ENCODE data around the gene CCS. TPM values are rescaled to one million over a fixed set of nuclear protein-coding genes. Genes with fewer than 3 reads are reported as not detected.
"Not testable (repeated sequence)": the region's sequence is repeated elsewhere in the genome, so short reads cannot be mapped to it uniquely, and the experiment has no call there.

CCS gene
- total and polyA plus RNA-seq, 2 of the 4 experiments (the other 2 are of a cell fraction): 20.1 to 53.0 TPM

- TF ChIP-seq, protein P1, sequence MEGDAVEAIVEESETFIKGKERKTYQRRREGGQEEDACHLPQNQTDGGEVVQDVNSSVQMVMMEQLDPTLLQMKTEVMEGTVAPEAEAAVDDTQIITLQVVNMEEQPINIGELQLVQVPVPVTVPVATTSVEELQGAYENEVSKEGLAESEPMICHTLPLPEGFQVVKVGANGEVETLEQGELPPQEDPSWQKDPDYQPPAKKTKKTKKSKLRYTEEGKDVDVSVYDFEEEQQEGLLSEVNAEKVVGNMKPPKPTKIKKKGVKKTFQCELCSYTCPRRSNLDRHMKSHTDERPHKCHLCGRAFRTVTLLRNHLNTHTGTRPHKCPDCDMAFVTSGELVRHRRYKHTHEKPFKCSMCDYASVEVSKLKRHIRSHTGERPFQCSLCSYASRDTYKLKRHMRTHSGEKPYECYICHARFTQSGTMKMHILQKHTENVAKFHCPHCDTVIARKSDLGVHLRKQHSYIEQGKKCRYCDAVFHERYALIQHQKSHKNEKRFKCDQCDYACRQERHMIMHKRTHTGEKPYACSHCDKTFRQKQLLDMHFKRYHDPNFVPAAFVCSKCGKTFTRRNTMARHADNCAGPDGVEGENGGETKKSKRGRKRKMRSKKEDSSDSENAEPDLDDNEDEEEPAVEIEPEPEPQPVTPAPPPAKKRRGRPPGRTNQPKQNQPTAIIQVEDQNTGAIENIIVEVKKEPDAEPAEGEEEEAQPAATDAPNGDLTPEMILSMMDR (conservative IDR thresholded peaks at IDR 0.05; ENCODE audit: low read depth, low read length): peak; percentile 72
- TF ChIP-seq RFX5 (IDR thresholded peaks at IDR 0.05; ENCODE audit: low read depth, low read length) (no peak), RAD21 (IDR thresholded peaks at IDR 0.05; ENCODE audit: low read length) (peak; percentile 62)
Measured at GRCh38 chr11:66543263-66544107, 49.5 kb upstream of the CCS start (continued).

- Histone ChIP-seq H3K4me2 (ENCODE audit: low read depth, low read length) (peak overlapping the region; percentile 86), H3K79me1 (ENCODE audit: low read depth in 1 of 2, low read length in 2 of 2) (peaks cover 3 to 19% of the 10 kb centered on the region in 2 experiments; a peak in 2 of 4 replicates), H3K9ac (ENCODE audit: low read depth, low read length) (0 out of 2 replicates have a peak overlapping the region, but pooled peaks have one; percentile 35), H3K27me3 (ENCODE audit: control insufficient read depth, insufficient read depth, low read length) (peaks cover 20% of the 10 kb centered on the region; the same call in 1 of the 2 replicates), H3K4me3 (ENCODE audit: insufficient read depth, low read depth, low read length) (peak overlapping the region; percentile 75), H3K36me3 (ENCODE audit: control insufficient read depth, insufficient read depth, low read length) (peaks cover 14% of the 10 kb centered on the region; the same call in 1 of the 2 replicates), H4K8ac (ENCODE audit: low read depth in 2 of 2, low read length in 2 of 2) (peak overlapping the region; percentile 51 to 69; a peak in 2 of 4 replicates)
- H2AFZ ChIP-seq (replicated peaks; ENCODE audit: low read length, poor library complexity); H4K5ac ChIP-seq (ENCODE audit: low read depth, low read length); H3K4me1 ChIP-seq (ENCODE audit: control insufficient read depth, insufficient read depth, low read length); H3K9me3 ChIP-seq (ENCODE audit: control insufficient read depth, insufficient read depth, low read length); in situ Hi-C loops (cut with MboI; ENCODE audit: low sequenced_read_pairs); H4K20me1 ChIP-seq (ENCODE audit: insufficient read depth, low read length); H3K4ac ChIP-seq (ENCODE audit: low read depth, low read length); intact Hi-C loops (cut with micrococcal nuclease); DNase-seq; H2BK120ac ChIP-seq (ENCODE audit: low read depth, low read length); H3K9me1 ChIP-seq (ENCODE audit: insufficient read depth, low read length); dilution Hi-C loops (cut with HindIII; ENCODE audit: low sequenced_read_pairs, unreplicated experiment); POLR2A ChIA-PET (ENCODE audit: unreplicated experiment); H2BK5ac ChIP-seq (ENCODE audit: low read depth, low read length, poor library complexity, severe bottlenecking); BruUV-seq (replicated peaks); H3K18ac ChIP-seq (ENCODE audit: low read depth, low read length); CTCF ChIA-PET; H2BK20ac ChIP-seq (ENCODE audit: low read depth, low read length); H3K23ac ChIP-seq (ENCODE audit: low read depth, low read length); H3K56ac ChIP-seq (ENCODE audit: extremely low read depth, insufficient read depth, low read length); ATAC-seq (ENCODE audit: low read depth); H3K27ac ChIP-seq (ENCODE audit: insufficient read depth, low read length); H4K91ac ChIP-seq (ENCODE audit: insufficient read depth, low read depth, low read length); H3K14ac ChIP-seq (replicated peaks; ENCODE audit: low read depth, low read length); H2BK15ac ChIP-seq (ENCODE audit: low read depth, low read length); H2AK9ac ChIP-seq (replicated peaks; ENCODE audit: low read depth, low read length, poor library complexity); H2AK5ac ChIP-seq (ENCODE audit: low read depth, low read length): not testable (repeated sequence)
- 81% methylated on average over 5 of the region's 14 CpGs; no CpG with 5 or more reads in 1 of the 2 experiments for WGBS, 2 experiments (ENCODE audit: extremely low coverage in 2 of 2, insufficient read length in 1 of 2)
Measured at GRCh38 chr11:66544952-66545351, 48.0 kb upstream of the CCS start.

Data from IMR-90 (cell line).